ENCODE data around the gene PKN3.

- TF ChIP-seq EP300 (IDR thresholded peaks at IDR 0.05) (no peak), POLR2AphosphoS5 (IDR thresholded peaks at IDR 0.05) (no peak), POLR2A (IDR thresholded peaks at IDR 0.05) (peak in 1 of 2 donors; percentile 25)
Observed at GRCh38 chr9:128724744-128725211, 22.5 kb downstream of the PKN3 start.

Measured in gastroesophageal sphincter (tissue), 2 donors.